CD4-positive, alpha-beta T cell treated with Interferon gamma for 1 hour (primary cell): ENCODE results near the gene WNT2.

ENCODE experiments used
- DNase-seq: peaks from one replicate; pipeline ENCODE4 v3.0.0-alpha.2; 2020

The WNT2 gene

GRCh38 chr7:117322741-117323304 lies at the start of gene WNT2:
Gene WNT2 (minus strand): TSS chr7:117323058. CDS start chr7:117322989, 69 bp downstream.
- no peak for DNase-seq

- DNase-seq, result no peak
Observed at GRCh38 chr7:117372073-117372472, 49.2 kb upstream of the WNT2 start.

- DNase-seq, result no peak
Observed at GRCh38 chr7:117364339-117365080, 41.7 kb upstream of the WNT2 start.

GRCh38 chr7:117362294-117362888 lies 39.5 kb upstream of the WNT2 start:
- no peak for DNase-seq

- no peak for DNase-seq
Observed at GRCh38 chr7:117350027-117350426, 27.2 kb upstream of the WNT2 start.

GRCh38 chr7:117349570-117349969 lies 26.7 kb upstream of the WNT2 start:
- DNase-seq, result no peak

- DNase-seq, result no peak
Observed at GRCh38 chr7:117347962-117348672, 25.3 kb upstream of the WNT2 start.

GRCh38 chr7:117347480-117347879 lies 24.6 kb upstream of the WNT2 start:
- no peak for DNase-seq

GRCh38 chr7:117346161-117346560 lies 23.3 kb upstream of the WNT2 start:
- no peak for DNase-seq

- DNase-seq, result no peak
Observed at GRCh38 chr7:117338020-117338419, 15.2 kb upstream of the WNT2 start.

GRCh38 chr7:117333168-117333567 lies 10.3 kb upstream of the WNT2 start:
- DNase-seq, result no peak

- DNase-seq, result no peak
Observed at GRCh38 chr7:117332031-117332430, 9.2 kb upstream of the WNT2 start.

- DNase-seq, result no peak
Observed at GRCh38 chr7:117325836-117326235, 3.0 kb upstream of the WNT2 start.

- no peak for DNase-seq
Observed at GRCh38 chr7:117324960-117325359, 2.1 kb upstream of the WNT2 start.

- DNase-seq, result no peak
Observed at GRCh38 chr7:117323851-117324711, 1.2 kb upstream of the WNT2 start.

- no peak for DNase-seq
Observed at GRCh38 chr7:117323305-117323850, 520 bp upstream of the WNT2 start.

GRCh38 chr7:117320523-117320922 lies 2.3 kb downstream of the WNT2 start:
- DNase-seq, result no peak

GRCh38 chr7:117319181-117319580 lies 3.7 kb downstream of the WNT2 start:
- DNase-seq, result no peak

GRCh38 chr7:117313582-117313981 lies 9.3 kb downstream of the WNT2 start:
- DNase-seq, result no peak

- DNase-seq, result no peak
Observed at GRCh38 chr7:117312593-117313580, 10.0 kb downstream of the WNT2 start.

GRCh38 chr7:117308891-117309290 lies 14.0 kb downstream of the WNT2 start:
- no peak for DNase-seq
